NCI-H748 treated with DMSO at 0.1 percent for 48 hours (cell line): ENCODE data around the gene ARF3.

ENCODE experiments used
- DNase-seq: peaks from one replicate; lab custom pipeline; 2025; lab: John Stamatoyannopoulos, UW

ARF3 gene

GRCh38 chr12:48981757-48982157, 24.5 kb upstream of the ARF3 start:
- DNase-seq, result no peak

GRCh38 chr12:48980953-48981756, 23.9 kb upstream of the ARF3 start:
- no peak for DNase-seq

GRCh38 chr12:48980389-48980952, 23.2 kb upstream of the ARF3 start:
- peak; percentile 49 for DNase-seq

GRCh38 chr12:48979602-48980388, 22.5 kb upstream of the ARF3 start:
- DNase-seq, result no peak

- no peak for DNase-seq
Observed at GRCh38 chr12:48978741-48979601, 21.7 kb upstream of the ARF3 start.

GRCh38 chr12:48978291-48978740, 21.0 kb upstream of the ARF3 start, which contains the start of gene WNT1:
Gene WNT1 (plus strand): TSS chr12:48978322. CDS start chr12:48978651, 329 bp downstream.
- DNase-seq, result no peak

- no peak for DNase-seq
Observed at GRCh38 chr12:48977290-48978281, 20.3 kb upstream of the ARF3 start.

GRCh38 chr12:48973941-48974673, 16.8 kb upstream of the ARF3 start:
- DNase-seq, result no peak

- DNase-seq, result no peak
Observed at GRCh38 chr12:48973531-48973930, 16.2 kb upstream of the ARF3 start.

- DNase-seq, result no peak
Observed at GRCh38 chr12:48972952-48973483, 15.7 kb upstream of the ARF3 start.

- DNase-seq, result no peak
Observed at GRCh38 chr12:48972213-48972951, 15.1 kb upstream of the ARF3 start.

GRCh38 chr12:48970702-48971334, 13.5 kb upstream of the ARF3 start:
- no peak for DNase-seq

- DNase-seq, result no peak
Observed at GRCh38 chr12:48969833-48970701, 12.8 kb upstream of the ARF3 start.

GRCh38 chr12:48969160-48969771, 12.0 kb upstream of the ARF3 start:
- no peak for DNase-seq

GRCh38 chr12:48968467-48968866, 11.2 kb upstream of the ARF3 start:
- DNase-seq, result no peak

GRCh38 chr12:48967991-48968390, 10.7 kb upstream of the ARF3 start:
- no peak for DNase-seq
